ENCODE data around the gene ZNF778.

DNA sequence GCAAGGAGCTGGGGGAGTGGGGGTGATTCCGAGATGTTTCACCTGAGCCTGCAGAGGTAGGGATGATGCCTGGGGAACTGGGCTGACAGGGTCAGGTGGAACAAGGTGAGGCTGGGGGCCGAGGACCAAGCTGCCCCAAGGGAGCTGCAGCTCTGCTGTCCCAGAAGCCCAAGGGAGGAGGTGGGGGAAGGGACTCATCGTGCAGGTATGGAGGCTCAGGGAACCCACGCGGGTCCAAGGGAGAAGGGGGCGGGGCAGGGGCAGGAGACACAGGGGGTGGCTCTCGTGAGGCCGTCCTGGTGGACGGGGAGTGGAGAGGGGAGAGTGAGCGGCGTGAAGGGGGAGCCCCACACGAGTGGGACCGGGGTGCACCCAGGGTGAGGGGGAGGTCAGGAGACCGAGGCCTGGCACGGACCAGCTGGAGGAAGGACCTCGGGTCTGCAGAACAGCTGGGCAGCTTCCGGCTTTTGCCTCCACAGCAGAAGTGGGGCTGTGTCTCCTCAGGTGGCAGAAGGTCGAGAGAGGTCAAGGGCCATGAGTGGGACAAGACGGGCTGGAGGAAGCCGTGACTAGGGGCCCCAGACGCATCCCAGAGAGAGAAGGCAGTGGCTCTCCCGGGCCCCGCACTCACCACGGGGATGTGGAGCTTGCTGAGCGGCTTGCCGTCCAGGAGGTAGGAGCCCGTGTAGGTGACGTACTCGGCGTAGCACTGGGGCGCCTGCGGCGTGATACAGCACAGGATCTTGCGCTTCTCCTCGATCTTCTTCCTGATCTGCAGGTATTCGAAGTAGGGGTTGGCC, 61.1 kb downstream of the ZNF778 start:
- TF ChIP-seq, protein P1, sequence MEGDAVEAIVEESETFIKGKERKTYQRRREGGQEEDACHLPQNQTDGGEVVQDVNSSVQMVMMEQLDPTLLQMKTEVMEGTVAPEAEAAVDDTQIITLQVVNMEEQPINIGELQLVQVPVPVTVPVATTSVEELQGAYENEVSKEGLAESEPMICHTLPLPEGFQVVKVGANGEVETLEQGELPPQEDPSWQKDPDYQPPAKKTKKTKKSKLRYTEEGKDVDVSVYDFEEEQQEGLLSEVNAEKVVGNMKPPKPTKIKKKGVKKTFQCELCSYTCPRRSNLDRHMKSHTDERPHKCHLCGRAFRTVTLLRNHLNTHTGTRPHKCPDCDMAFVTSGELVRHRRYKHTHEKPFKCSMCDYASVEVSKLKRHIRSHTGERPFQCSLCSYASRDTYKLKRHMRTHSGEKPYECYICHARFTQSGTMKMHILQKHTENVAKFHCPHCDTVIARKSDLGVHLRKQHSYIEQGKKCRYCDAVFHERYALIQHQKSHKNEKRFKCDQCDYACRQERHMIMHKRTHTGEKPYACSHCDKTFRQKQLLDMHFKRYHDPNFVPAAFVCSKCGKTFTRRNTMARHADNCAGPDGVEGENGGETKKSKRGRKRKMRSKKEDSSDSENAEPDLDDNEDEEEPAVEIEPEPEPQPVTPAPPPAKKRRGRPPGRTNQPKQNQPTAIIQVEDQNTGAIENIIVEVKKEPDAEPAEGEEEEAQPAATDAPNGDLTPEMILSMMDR (conservative IDR thresholded peaks at IDR 0.05 in 1 of 2, IDR thresholded peaks at IDR 0.05 in 1 of 2; ENCODE audit: low read depth in 1 of 2, low read length in 2 of 2), result no peak
- TF ChIP-seq EZH2 (IDR thresholded peaks at IDR 0.05; ENCODE audit: low read length, missing control alignments), result no peak
